Activated CD4-positive, CD25-positive, alpha-beta regulatory T cell treated with anti-CD3 and anti-CD28 coated beads, Interleukin-2, amount 50 U/mL, for 72 hours (primary cell): ENCODE measurements around the gene UPB1.
A peak's percentile ranks its signal among the peaks of the same experiment; 100 is the strongest.
"Not testable (repeated sequence)": the region's sequence is repeated elsewhere in the genome, so short reads cannot be mapped to it uniquely, and the experiment has no call there.

ENCODE experiments used
- DNase-seq: peaks from one replicate; pipeline ENCODE4 v3.0.0; 2021

UPB1 gene

GRCh38 chr22:24482575-24482974, 12.6 kb upstream of the UPB1 start:
- no peak for DNase-seq

- DNase-seq: no peak
Measured at GRCh38 chr22:24482998-24483397, 12.1 kb upstream of the UPB1 start.

- DNase-seq: no peak
Measured at GRCh38 chr22:24483976-24484545, 11.1 kb upstream of the UPB1 start.

- no peak for DNase-seq
Measured at GRCh38 chr22:24485170-24485569, 10.0 kb upstream of the UPB1 start.

GRCh38 chr22:24485608-24486007, 9.5 kb upstream of the UPB1 start:
- no peak for DNase-seq

GRCh38 chr22:24486501-24486921, 8.6 kb upstream of the UPB1 start:
- no peak for DNase-seq

- no peak for DNase-seq
Measured at GRCh38 chr22:24489011-24489410, 6.1 kb upstream of the UPB1 start.

- not testable (repeated sequence) for DNase-seq
Measured at GRCh38 chr22:24489434-24489833, 5.7 kb upstream of the UPB1 start.

GRCh38 chr22:24492391-24492790, 2.7 kb upstream of the UPB1 start:
- no peak for DNase-seq

GRCh38 chr22:24494167-24494527, 985 bp upstream of the UPB1 start:
- no peak for DNase-seq

GRCh38 chr22:24495365-24495675, 188 bp downstream of the UPB1 start:
- no peak for DNase-seq

- DNase-seq: no peak
Measured at GRCh38 chr22:24496234-24496633, 1.1 kb downstream of the UPB1 start.

- DNase-seq: no peak
Measured at GRCh38 chr22:24496661-24497060, 1.5 kb downstream of the UPB1 start.

GRCh38 chr22:24497841-24498258, 2.7 kb downstream of the UPB1 start:
- DNase-seq: no peak

- DNase-seq: no peak
Measured at GRCh38 chr22:24498824-24499223, 3.7 kb downstream of the UPB1 start.

- DNase-seq: no peak
Measured at GRCh38 chr22:24499706-24500276, 4.7 kb downstream of the UPB1 start.

GRCh38 chr22:24500277-24500820, 5.2 kb downstream of the UPB1 start:
- no peak for DNase-seq

- DNase-seq: no peak
Measured at GRCh38 chr22:24501301-24502005, 6.3 kb downstream of the UPB1 start.

GRCh38 chr22:24502034-24502433, 6.9 kb downstream of the UPB1 start:
- no peak for DNase-seq

- DNase-seq: no peak
Measured at GRCh38 chr22:24502541-24502940, 7.4 kb downstream of the UPB1 start.

GRCh38 chr22:24503137-24503842, 8.2 kb downstream of the UPB1 start:
- peak; percentile 58 for DNase-seq

GRCh38 chr22:24503843-24504338, 8.8 kb downstream of the UPB1 start:
- no peak for DNase-seq

- DNase-seq: no peak
Measured at GRCh38 chr22:24504540-24504939, 9.4 kb downstream of the UPB1 start.
